ENCODE results near the gene SEPTIN10.
"Not testable (repeated sequence)": the region's sequence is repeated elsewhere in the genome, so short reads cannot be mapped to it uniquely, and the experiment has no call there.

SEPTIN10 gene

GRCh38 chr2:109633284-109633961, 19.7 kb upstream of the SEPTIN10 start:
- no peak for DNase-seq (ENCODE audit: low read depth in 2 of 2)

- no peak for DNase-seq (ENCODE audit: low read depth in 2 of 2)
Measured at GRCh38 chr2:109632158-109632789, 18.5 kb upstream of the SEPTIN10 start.

- DNase-seq (ENCODE audit: low read depth in 2 of 2) = no peak
Measured at GRCh38 chr2:109631741-109632140, 18.0 kb upstream of the SEPTIN10 start.

- DNase-seq (ENCODE audit: low read depth in 2 of 2) = no peak
Measured at GRCh38 chr2:109630441-109631430, 17.0 kb upstream of the SEPTIN10 start.

DNA sequence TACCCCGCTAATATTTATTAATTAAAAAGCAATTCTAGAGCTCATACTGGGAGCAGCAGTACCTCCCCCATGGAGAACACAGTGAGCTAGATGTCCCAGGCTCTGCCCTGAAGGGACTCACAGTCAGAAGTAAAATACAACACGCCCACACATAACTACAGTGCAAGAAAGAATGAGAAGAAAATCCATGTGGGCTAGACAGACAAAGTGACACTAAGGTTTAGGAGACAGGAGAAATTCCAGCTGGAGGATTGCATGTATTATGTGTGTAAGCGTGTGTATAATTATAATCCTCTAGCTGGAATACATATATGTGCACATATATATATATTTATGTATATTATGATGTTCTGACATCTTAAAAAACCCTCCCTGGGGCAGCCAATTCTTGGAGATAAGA, 16.1 kb upstream of the SEPTIN10 start:
- DNase-seq (ENCODE audit: low read depth in 2 of 2) = no peak

DNA sequence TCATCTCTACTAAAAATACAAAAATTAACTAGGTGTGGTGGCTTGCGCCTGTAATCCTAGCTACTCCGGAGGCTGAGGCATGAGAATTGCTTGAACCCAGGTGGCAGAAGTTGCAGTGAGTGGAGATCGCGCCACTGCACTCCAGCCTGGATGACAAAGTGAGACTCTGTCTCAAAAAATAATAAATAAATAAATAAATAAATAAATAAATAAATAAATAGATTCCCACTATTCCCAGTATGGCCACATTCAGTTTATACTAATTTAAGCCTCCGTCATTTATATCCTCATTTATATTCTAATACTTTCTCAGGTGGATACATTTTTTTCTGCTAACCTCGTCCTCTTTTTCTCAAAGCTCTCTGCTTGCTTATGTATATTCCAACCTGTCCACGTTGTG, 14.6 kb upstream of the SEPTIN10 start:
- not testable (repeated sequence) for DNase-seq (ENCODE audit: low read depth in 2 of 2)

DNA sequence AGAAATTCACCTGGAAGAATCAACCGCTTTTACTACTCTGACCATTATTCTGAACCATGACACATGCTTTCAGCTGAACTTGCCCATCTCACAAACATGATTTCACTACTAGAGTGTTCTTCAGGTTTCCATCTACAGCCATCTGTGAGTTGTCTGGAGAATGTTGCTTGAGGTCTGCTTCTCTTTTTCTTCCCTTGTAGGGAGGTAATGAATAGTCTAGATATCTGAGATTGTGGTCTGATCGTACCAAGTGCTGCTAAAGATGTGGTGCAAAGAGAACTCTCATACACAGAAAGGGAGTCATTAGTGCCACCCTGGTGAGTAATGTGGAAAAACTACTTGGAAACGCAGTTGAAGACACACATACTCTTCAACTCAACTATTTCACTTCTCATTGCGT, 10.6 kb upstream of the SEPTIN10 start:
- no peak for DNase-seq (ENCODE audit: low read depth in 2 of 2)

DNA sequence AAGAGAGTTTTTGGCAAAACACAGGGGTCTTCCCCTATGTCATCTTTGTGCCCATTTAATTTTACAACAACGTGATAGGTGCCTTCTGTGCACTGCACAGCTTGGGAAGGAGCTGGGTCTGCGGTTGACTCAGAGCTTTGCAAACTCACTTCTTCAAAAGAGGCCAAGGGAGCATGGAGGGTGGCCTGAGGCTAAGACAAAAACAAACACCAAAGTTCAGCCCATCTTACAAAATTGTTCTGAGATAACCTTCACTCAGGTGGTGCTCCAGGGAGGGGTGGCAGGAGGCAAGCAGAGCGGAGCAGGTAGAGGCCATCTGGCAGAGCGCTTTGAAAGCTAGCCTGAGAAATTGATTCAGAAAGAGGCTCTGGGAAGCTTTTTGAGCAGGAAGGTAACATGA, 10.2 kb upstream of the SEPTIN10 start:
- DNase-seq (ENCODE audit: low read depth in 2 of 2) = no peak

- no peak for DNase-seq (ENCODE audit: low read depth in 2 of 2)
Measured at GRCh38 chr2:109623297-109623696, 9.5 kb upstream of the SEPTIN10 start.

DNA sequence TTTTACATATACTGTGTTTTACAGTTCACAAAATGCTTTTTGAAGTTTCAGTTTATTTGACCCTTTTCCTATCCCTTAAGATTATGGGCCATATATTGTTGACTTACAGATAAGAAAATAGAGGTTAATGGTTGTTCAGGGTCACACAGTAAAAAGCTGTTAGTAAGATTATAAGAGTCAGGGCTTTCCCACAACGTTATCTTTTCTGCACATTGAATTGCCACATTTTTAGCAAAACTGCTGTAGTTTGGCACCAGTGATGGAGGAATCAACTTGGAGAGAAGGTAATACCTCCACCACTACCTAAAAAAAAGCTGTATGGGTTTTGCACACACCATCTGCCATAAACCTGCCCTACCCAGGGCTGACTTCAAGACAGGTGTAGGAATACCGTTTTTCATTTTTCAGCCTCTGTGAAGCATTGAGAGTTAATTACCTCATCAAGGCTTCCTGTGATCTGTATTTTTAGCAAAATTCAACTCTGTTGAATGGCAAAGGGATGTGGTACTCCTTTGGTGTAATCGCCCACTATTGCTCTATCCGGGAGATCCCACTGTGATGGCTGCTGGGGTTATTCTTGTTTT, 5.4 kb upstream of the SEPTIN10 start:
- DNase-seq (ENCODE audit: low read depth in 2 of 2) = no peak

GRCh38 chr2:109616184-109616583, 2.4 kb upstream of the SEPTIN10 start:
- DNase-seq (ENCODE audit: low read depth in 2 of 2) = no peak

GRCh38 chr2:109615637-109616144, 1.9 kb upstream of the SEPTIN10 start:
- DNase-seq (ENCODE audit: low read depth in 2 of 2) = no peak

DNA sequence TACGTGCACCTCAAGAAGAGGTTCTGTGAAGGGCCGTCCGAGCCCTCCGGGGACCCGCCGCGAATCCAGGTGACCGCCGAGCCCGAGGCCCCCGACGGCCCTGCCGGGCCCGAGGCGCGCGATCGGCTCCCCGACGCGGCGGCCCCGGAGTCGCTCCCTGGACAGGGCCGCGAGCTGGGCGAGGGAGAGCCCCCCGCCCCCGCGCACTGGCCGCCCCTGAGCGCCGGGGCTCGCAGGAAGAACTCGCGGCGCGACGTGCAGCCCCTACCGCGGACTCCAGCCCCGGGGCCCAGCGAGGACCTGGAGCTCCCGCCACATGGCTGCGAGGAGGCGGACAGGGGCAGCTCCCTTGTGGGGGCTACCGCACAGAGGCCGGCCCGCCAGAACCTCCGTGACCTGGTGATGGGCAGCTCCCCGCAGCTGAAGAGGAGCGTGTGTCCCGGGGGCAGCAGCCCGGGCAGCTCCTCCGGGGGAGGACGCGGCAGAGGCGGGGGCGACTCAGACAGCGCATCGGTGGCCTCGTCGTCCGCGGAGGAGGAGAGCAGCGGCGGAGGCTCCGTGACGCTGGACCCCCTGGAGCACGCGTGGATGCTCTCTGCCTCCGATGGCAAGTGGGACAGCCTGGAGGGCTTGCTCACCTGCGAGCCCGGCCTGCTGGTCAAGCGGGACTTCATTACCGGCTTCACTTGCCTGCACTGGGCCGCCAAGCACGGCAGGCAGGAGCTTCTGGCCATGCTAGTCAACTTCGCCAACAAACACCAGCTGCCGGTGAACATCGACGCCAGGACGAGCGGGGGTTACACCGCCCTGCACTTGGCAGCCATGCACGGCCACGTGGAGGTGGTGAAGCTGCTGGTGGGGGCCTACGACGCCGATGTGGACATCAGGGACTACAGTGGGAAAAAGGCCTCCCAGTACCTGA, 1.2 kb upstream of the SEPTIN10 start:
- no peak for DNase-seq (ENCODE audit: low read depth in 2 of 2)

DNA sequence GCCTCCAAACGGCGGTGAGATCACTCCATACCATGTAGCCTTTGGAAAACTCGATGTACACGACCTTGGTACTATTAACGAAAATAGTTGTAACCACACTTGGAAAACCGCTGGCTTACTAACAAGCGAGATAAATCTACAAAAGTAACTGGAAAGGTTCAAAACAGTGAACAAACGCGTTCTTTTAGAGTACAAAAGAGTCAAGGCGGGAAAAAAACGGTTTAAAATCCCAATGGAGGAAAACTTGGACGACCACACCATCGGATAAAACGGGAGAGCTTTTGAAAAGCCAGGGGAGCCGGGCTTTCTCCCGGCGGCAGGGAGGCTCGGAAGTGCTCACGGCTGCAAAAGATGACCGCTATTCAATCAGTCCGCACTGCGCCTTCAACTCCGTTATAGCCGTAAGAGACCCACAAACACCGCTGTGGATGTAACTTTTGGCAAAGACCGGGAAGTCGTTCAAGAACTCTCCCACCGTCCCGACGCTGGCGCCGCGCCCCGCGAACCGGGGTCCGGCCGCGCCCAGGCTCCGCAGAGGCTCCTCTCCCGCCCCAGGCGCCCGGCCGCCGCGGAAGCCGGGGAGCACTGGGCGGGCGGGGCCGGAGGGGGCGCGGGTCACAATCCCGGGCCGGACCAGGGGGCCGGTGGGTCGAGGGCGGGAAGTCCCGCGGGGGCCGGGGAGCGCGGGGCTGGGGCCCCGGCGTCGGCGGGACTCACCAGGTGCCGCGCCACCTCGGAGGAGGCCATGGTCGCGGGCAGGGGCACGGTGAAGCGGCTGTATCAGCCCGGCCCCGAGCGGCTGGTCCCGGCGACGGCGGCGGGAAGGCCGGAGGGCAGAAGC, 465 bp downstream of the SEPTIN10 start:
- no peak for DNase-seq (ENCODE audit: low read depth in 2 of 2)

GRCh38 chr2:109611467-109612095, 2.2 kb downstream of the SEPTIN10 start:
- DNase-seq (ENCODE audit: low read depth in 2 of 2) = no peak

DNA sequence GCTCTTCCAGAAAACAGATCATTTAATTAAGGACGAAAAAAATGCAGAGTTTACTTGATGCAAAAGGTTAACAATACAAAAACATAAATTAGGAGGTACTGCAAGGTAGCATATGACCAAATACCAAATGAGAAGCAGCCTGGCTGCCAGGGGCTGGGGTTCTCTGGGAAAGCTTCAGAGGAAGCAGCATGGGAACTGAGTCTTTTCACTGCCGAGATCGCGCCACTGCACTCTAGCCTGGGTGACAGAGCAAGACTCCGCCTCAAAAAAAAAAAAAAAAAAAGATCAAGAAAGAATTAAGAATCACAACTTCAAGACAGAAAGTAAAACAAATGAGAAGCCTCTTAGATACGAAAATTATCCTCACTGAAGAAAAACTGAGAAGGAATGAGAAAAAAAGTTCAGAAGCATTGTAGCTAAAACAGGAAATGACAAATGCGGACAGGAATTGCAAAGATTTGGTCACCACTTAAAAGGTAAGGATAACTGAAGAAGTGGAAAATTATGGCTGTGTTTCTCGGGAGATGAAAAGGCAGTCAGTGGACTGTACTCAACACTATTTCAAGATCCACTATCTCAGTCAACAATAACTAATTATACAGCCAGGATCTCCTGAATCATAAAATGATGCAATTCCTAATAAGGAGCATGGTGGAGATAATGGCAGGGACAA, 4.3 kb downstream of the SEPTIN10 start:
- DNase-seq (ENCODE audit: low read depth in 2 of 2) = no peak

- no peak for DNase-seq (ENCODE audit: low read depth in 2 of 2)
Measured at GRCh38 chr2:109607766-109608165, 6.0 kb downstream of the SEPTIN10 start.

DNA sequence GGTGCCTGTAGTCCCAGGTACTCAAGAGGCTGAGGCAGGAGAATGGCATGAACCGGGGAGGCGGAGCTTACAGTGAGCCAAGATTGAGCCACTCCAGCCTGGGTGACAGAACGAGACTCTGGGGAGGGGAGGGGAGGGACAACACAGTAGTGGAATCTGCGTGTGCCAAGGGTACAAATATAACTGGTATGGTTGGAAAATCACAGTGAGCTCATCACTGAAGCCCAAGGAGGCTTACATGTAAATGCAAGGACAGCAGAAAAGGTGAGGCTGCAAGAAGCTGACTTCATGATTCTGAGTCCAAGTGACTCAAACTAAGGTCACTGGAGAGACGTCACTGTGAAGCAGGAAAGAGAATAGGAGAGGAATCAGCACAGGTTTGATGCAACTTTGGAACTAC, 9.2 kb downstream of the SEPTIN10 start:
- DNase-seq (ENCODE audit: low read depth in 2 of 2) = no peak

Measured in stimulated activated CD8-positive, alpha-beta memory T cell treated with anti-CD3 and anti-CD28 coated beads, Interleukin-2, amount 100 ng/mL, for 48 hours (primary cell).